ENCODE measurements around the gene AP3B1. TPM values are rescaled to one million over a fixed set of nuclear protein-coding genes. Genes with fewer than 3 reads are reported as not detected.
"Not testable (repeated sequence)": the region's sequence is repeated elsewhere in the genome, so short reads cannot be mapped to it uniquely, and the experiment has no call there.

Gene AP3B1
- total RNA-seq, 1 donor from 2014 or later = 42.0 TPM

- no peak for DNase-seq (ENCODE audit: low spot score in 2 of 2)
- FAIRE-seq = no peak
Observed at GRCh38 chr5:78076351-78076750, 218.1 kb downstream of the AP3B1 start.

- FAIRE-seq = no peak
- DNase-seq (ENCODE audit: low spot score in 2 of 2) = no peak
Observed at GRCh38 chr5:78075301-78075700, 219.2 kb downstream of the AP3B1 start.

- DNase-seq (ENCODE audit: low spot score in 2 of 2); FAIRE-seq: not testable (repeated sequence)
Observed at GRCh38 chr5:78070691-78071090, 223.8 kb downstream of the AP3B1 start.

GRCh38 chr5:78067581-78067980 lies 226.9 kb downstream of the AP3B1 start:
- not testable (repeated sequence) for DNase-seq (ENCODE audit: low spot score in 2 of 2)

GRCh38 chr5:78066722-78067121 lies 227.8 kb downstream of the AP3B1 start:
- not testable (repeated sequence) for FAIRE-seq; DNase-seq (ENCODE audit: low spot score in 2 of 2)

More at GRCh38 chr5:78067581-78067980, 226.9 kb downstream of the AP3B1 start:
- not testable (repeated sequence) for FAIRE-seq

GRCh38 chr5:78065663-78066062 lies 228.8 kb downstream of the AP3B1 start:
- DNase-seq (ENCODE audit: low spot score in 2 of 2) = no peak
- FAIRE-seq = no peak

GRCh38 chr5:78064941-78065472 lies 229.5 kb downstream of the AP3B1 start:
- DNase-seq (ENCODE audit: low spot score in 2 of 2) (no peak), FAIRE-seq (no peak)

GRCh38 chr5:78063495-78063894 lies 231.0 kb downstream of the AP3B1 start:
- FAIRE-seq = no peak
- no peak for DNase-seq (ENCODE audit: low spot score in 2 of 2)

GRCh38 chr5:78062645-78063044 lies 231.9 kb downstream of the AP3B1 start:
- DNase-seq (ENCODE audit: low spot score in 2 of 2) = no peak
- no peak for FAIRE-seq

- no peak for DNase-seq (ENCODE audit: low spot score in 2 of 2)
- FAIRE-seq = no peak
Observed at GRCh38 chr5:78060421-78060820, 234.1 kb downstream of the AP3B1 start.

GRCh38 chr5:78058625-78059024 lies 235.9 kb downstream of the AP3B1 start:
- DNase-seq (ENCODE audit: low spot score in 2 of 2) (no peak), FAIRE-seq (no peak)

- FAIRE-seq = no peak
- no peak for DNase-seq (ENCODE audit: low spot score in 2 of 2)
Observed at GRCh38 chr5:78056901-78057514, 237.5 kb downstream of the AP3B1 start.

- DNase-seq (ENCODE audit: low spot score in 2 of 2) (no peak), FAIRE-seq (no peak)
Observed at GRCh38 chr5:78056053-78056452, 238.4 kb downstream of the AP3B1 start.

GRCh38 chr5:78050888-78051287 lies 243.6 kb downstream of the AP3B1 start:
- FAIRE-seq (no peak), DNase-seq (ENCODE audit: low spot score in 2 of 2) (no peak)

- not testable (repeated sequence) for FAIRE-seq; DNase-seq (ENCODE audit: low spot score in 2 of 2)
Observed at GRCh38 chr5:78046823-78047222, 247.7 kb downstream of the AP3B1 start.

- FAIRE-seq (no peak), DNase-seq (ENCODE audit: low spot score in 2 of 2) (no peak)
Observed at GRCh38 chr5:78046006-78046405, 248.5 kb downstream of the AP3B1 start.

- FAIRE-seq (no peak), DNase-seq (ENCODE audit: low spot score in 2 of 2) (no peak)
Observed at GRCh38 chr5:78041805-78042204, 252.7 kb downstream of the AP3B1 start.

- FAIRE-seq = no peak
- no peak for DNase-seq (ENCODE audit: low spot score in 2 of 2)
Observed at GRCh38 chr5:78025540-78025939, 269.0 kb downstream of the AP3B1 start.

- no peak for DNase-seq (ENCODE audit: low spot score in 2 of 2)
- no peak for FAIRE-seq
Observed at GRCh38 chr5:78019744-78020143, 274.8 kb downstream of the AP3B1 start.

- no peak for FAIRE-seq
- DNase-seq (ENCODE audit: low spot score in 2 of 2) = no peak
Observed at GRCh38 chr5:78016863-78017529, 277.5 kb downstream of the AP3B1 start.

- FAIRE-seq (no peak), DNase-seq (ENCODE audit: low spot score in 2 of 2) (no peak)
Observed at GRCh38 chr5:78009937-78010527, 284.5 kb downstream of the AP3B1 start.
